ENCODE results near the gene HDAC1.

- TF ChIP-seq FOXA1 (IDR thresholded peaks at IDR 0.05) = no peak
- TF ChIP-seq FOXM1 (IDR thresholded peaks at IDR 0.05; ENCODE audit: borderline replicate concordance) = no peak
- TF ChIP-seq NFRKB (IDR thresholded peaks at IDR 0.05) = no peak
- no peak for TF ChIP-seq BHLHE40 (IDR thresholded peaks at IDR 0.05; ENCODE audit: borderline replicate concordance)
- TF ChIP-seq SUZ12 (IDR thresholded peaks at IDR 0.05) = no peak
- TF ChIP-seq SP1 (IDR thresholded peaks at IDR 0.05) = no peak
- no peak for TF ChIP-seq ELF4 (IDR thresholded peaks at IDR 0.05)
- no peak for TF ChIP-seq FOXK2 (IDR thresholded peaks at IDR 0.05)
- TF ChIP-seq CTBP1 (IDR thresholded peaks at IDR 0.05; ENCODE audit: borderline replicate concordance) = no peak
- no peak for TF ChIP-seq TARDBP (IDR thresholded peaks at IDR 0.05)
- TF ChIP-seq HDGF (IDR thresholded peaks at IDR 0.05; ENCODE audit: borderline replicate concordance) = no peak
- TF ChIP-seq LEF1 (IDR thresholded peaks at IDR 0.05; ENCODE audit: borderline replicate concordance) = no peak
- TF ChIP-seq ZNF384 (IDR thresholded peaks at IDR 0.05) = no peak
- TF ChIP-seq ARNT (IDR thresholded peaks at IDR 0.05) = no peak
These were observed 18.3 kb upstream of the HDAC1 start for GRCh38 chr1:32273391-32274208.
